ENCODE measurements around the gene DLGAP1. TPM values are rescaled to one million over a fixed set of nuclear protein-coding genes. Genes with fewer than 3 reads are reported as not detected.

DLGAP1 gene
- total and polyA plus RNA-seq, 2 of the 13 experiments (the other 11 are each of a cell fraction or from before 2014, with no cell fraction given) = 0.01 TPM; not detected in 1

DNA sequence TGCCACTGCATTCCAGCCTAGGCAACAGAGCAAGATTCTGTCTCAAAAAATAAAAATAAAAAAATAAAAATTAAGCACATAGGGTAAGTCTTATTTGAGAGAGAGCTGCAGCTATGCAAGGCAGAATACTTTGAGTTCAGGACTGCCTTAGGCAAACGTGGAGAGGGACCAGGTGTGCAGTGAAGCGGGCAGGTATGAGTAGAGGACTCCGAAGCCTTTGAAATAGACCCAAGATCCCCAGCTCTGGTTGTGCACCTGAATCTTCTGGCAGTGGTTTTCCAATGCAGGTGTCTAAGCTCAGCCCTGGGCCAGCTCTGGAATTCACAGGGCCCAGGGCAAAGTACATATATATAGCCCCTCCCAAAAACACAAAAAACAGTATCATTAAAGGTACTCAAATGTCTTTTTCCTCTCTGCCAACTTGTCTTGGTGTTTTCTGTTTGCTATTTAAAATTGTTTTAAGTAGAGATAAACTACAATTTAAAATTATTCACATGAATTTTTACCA lies 983.9 kb downstream of the DLGAP1 start (continued):
- no peak for TF ChIP-seq NR2F6 (IDR thresholded peaks at IDR 0.05)
- TF ChIP-seq NR2F6 (CRISPR knock-in tag; IDR thresholded peaks at IDR 0.05) = no peak
- no peak for TF ChIP-seq ELF4 (CRISPR knock-in tag; IDR thresholded peaks at IDR 0.05; ENCODE audit: borderline replicate concordance)
- no peak for TF ChIP-seq SNRNP70 (IDR thresholded peaks at IDR 0.05; ENCODE audit: low read depth, low read length)
- TF ChIP-seq MIER2 (CRISPR knock-in tag; IDR thresholded peaks at IDR 0.05) = no peak
- TF ChIP-seq ZNF678 (CRISPR knock-in tag; IDR thresholded peaks at IDR 0.05) = no peak
- no peak for TF ChIP-seq CBFB (CRISPR knock-in tag; IDR thresholded peaks at IDR 0.05)
- TF ChIP-seq BCL6 (CRISPR knock-in tag; IDR thresholded peaks at IDR 0.05) = no peak
- no peak for TF ChIP-seq ZNF350 (CRISPR knock-in tag; IDR thresholded peaks at IDR 0.05; ENCODE audit: borderline replicate concordance, low read depth)
- TF ChIP-seq BRD4 (CRISPR knock-in tag; IDR thresholded peaks at IDR 0.05) = no peak
- no peak for TF ChIP-seq ZFX (CRISPR knock-in tag; IDR thresholded peaks at IDR 0.05; ENCODE audit: low read depth)

GRCh38 chr18:3468833-3469232 lies 986.3 kb downstream of the DLGAP1 start:
- CTCF ChIA-PET (ENCODE audit: low intra/inter-chr PET ratio, low total read pairs) = no interaction called here
- in situ Hi-C loops (cut with HindIII; ENCODE audit: extremely low pct_ligation_motif_present, low pct_unique_long_range_greater_than_20kb) (loop anchor here (25.0 kb wide), 1 partner anchor 407 kb away; no protein-coding TSS in a partner anchor), intact Hi-C loops (cut with micrococcal nuclease; ENCODE audit: unreplicated experiment) (no loop called here)
- H3K4me2 ChIP-seq (ENCODE audit: low read depth, low read length) = no peak overlapping the region
- 83% methylated on average over 8 of the region's 8 CpGs for WGBS (ENCODE audit: low lambda C conversion rate)
- peaks cover 24% of the 10 kb centered on the region for H3K4me1 ChIP-seq (ENCODE audit: insufficient read depth, low read length)
- FAIRE-seq = no peak
- no peak overlapping the region for H2AFZ ChIP-seq (ENCODE audit: low read length)
- no peak overlapping the region for H3K4me3 ChIP-seq (replicated peaks in 1 of 3; ENCODE audit: insufficient read depth in 1 of 3, low read depth in 2 of 3, low read length in 3 of 3)
- DNase-seq (ENCODE audit: low spot score) = no peak
- H3K27me3 ChIP-seq (ENCODE audit: control insufficient read depth in 1 of 2, insufficient read depth in 2 of 2, low read length in 2 of 2) = no peaks in the 10 kb centered on the region
- H3K27ac ChIP-seq (ENCODE audit: extremely low read length, insufficient read depth, low read length) = no peak overlapping the region
- TF ChIP-seq SNAPC4 (CRISPR knock-in tag; IDR thresholded peaks at IDR 0.05) = no peak
- peak; percentile 44; the same call in 1 of the 2 replicates for TF ChIP-seq ATF7 (IDR thresholded peaks at IDR 0.05)
- no peak for TF ChIP-seq ATF7 (CRISPR knock-in tag; IDR thresholded peaks at IDR 0.05)
- no peaks in the 10 kb centered on the region for H3K79me2 ChIP-seq (ENCODE audit: insufficient read depth, low read length)
- H3K9me3 ChIP-seq (ENCODE audit: low read length) = no peaks in the 10 kb centered on the region
- POLR2A ChIA-PET = no interaction called here
- BruUV-seq (replicated peaks) = no TSS peak
- no peaks in the 10 kb centered on the region for H4K20me1 ChIP-seq (ENCODE audit: insufficient read depth, low read length)
- no peak for ATAC-seq
- H3K36me3 ChIP-seq (replicated peaks in 1 of 2; ENCODE audit: control insufficient read depth in 1 of 2, insufficient read depth in 2 of 2, low read length in 2 of 2) = no peaks in the 10 kb centered on the region
- H3K9ac ChIP-seq (ENCODE audit: insufficient read depth, low read depth, low read length) = no peak overlapping the region

Data from HepG2 (cell line).